Heart left ventricle (tissue), 16 donors: ENCODE measurements around the gene FBN1. TPM values are rescaled to one million over a fixed set of nuclear protein-coding genes. Genes with fewer than 3 reads are reported as not detected.

ENCODE experiments used
- ATAC-seq, 4 donors: fragments of 200-7000 bp; cut with Tn5 transposase; one replicate each; pipeline ENCODE4 v1.9.1; 2020 to 2022; ENCODE audit warnings: moderate library complexity in 4 of 4, mild to moderate bottlenecking in 3 of 4, moderate number of reproducible peaks in 1 of 4
- DNase-seq, 5 donors: peaks; one replicate each; pipeline ENCODE4 v3.0.0-alpha.2; 2020
- H3K27ac ChIP-seq, 12 donors: fragments of 200-600 bp; sonication (generic) in 4 of 12; one replicate each; pipeline versions ENCODE4 v1.5.0 to v1.8.0; 2016 to 2022; ENCODE audit warnings: mild to moderate bottlenecking in 2 of 12
- H3K27me3 ChIP-seq, 9 donors: fragments of 200-600 bp; sonication (generic) in 2 of 9; one replicate each; pipeline versions ENCODE4 v1.5.1 to v1.8.0; 2016 to 2022; ENCODE audit warnings: mild to moderate bottlenecking in 3 of 9
- H3K36me3 ChIP-seq, 9 donors: fragments of 200-600 bp; sonication (generic) in 2 of 9; one replicate each; pipeline versions ENCODE4 v1.5.0 to v1.8.0; 2018 to 2022; ENCODE audit warnings: mild to moderate bottlenecking in 2 of 9
- H3K4me1 ChIP-seq, 12 donors: fragments of 200-600 bp; sonication (generic) in 4 of 12; one replicate each; pipeline versions ENCODE4 v1.5.0 to v1.8.0; 2016 to 2022; ENCODE audit warnings: mild to moderate bottlenecking in 3 of 12
- H3K4me3 ChIP-seq, 12 donors: fragments of 200-600 bp; sonication (generic) in 4 of 12; one replicate each; pipeline versions ENCODE4 v1.5.0 to v1.8.0; 2017 to 2022; ENCODE audit warnings: mild to moderate bottlenecking in 9 of 12, moderate library complexity in 4 of 12
- H3K9me3 ChIP-seq, 12 donors: fragments of 200-600 bp; sonication (generic) in 4 of 12; one replicate each; pipeline versions ENCODE4 v1.5.0 to v1.8.0; 2016 to 2022; ENCODE audit warnings: mild to moderate bottlenecking in 1 of 12
- POLR2A ChIP-seq, 2 donors: fragments of 450-650 bp; IDR thresholded peaks; one replicate each; pipeline ENCODE4 v1.6.1; 2017; ENCODE audit warnings: antibody characterized with exemption in 2 of 2, mild to moderate bottlenecking in 2 of 2, moderate library complexity in 2 of 2
- WGBS, 4 donors: extraction: QIAGEN DNeasy Blood & Tissue Kit in 2 of 4; methylation state at CpG; one replicate each; pipeline versions ENCODE4 v1.1.5 to v1.1.7; 2013 to 2018; 5-methylcytosine and 5-hydroxymethylcytosine counted together
- intact Hi-C, 10 donors: fragments of 100-400 bp; cut with DNase I; formaldehyde crosslinking; loops; one replicate each; pipeline versions ENCODE4 v1.11.1 to v1.14.2; 2022
- polyA plus RNA-seq, 2 donors: library from polyadenylated mRNA; stranded (reverse); fragments of 200-250 nt; gene quantifications; one replicate each; pipeline ENCODE4 v1.2.3, GENCODE V29; 2013
- total RNA-seq, 9 donors: library from RNA; depleted of rRNA in 2 of 9; stranded (reverse); fragments of >200 nt in 2 of 9; fragmentation: NEBNext Ultra II Directional in 3 of 9; extraction: Animal tissue kit (Norgen Biotek cat#: 25700) in 3 of 9; gene quantifications; one replicate each; pipeline versions ENCODE4 v1.1.0 to v1.2.4, GENCODE V29; 2016 to 2023
- TF ChIP-seq, protein P1 (sequence below), 12 donors: fragments of 200-600 bp; sonication (generic) in 4 of 12; IDR thresholded peaks; one replicate each; pipeline versions ENCODE4 v1.5.0 to v1.8.0; 2018 to 2022; ENCODE audit warnings: antibody characterized with exemption in 12 of 12, mild to moderate bottlenecking in 5 of 12
- donor health status: ischemic (EF 13 %, LVEDD 7.1; RV severe dilation, severe dysfunction).
- donor health status: healthy with polysubstance abuse.
- donor health status: DM: no; HTN: yes; CAD: no.
- donor health status: DM: no; HTN: no; CAD: no.
- donor health status: ischemic (EF 25% LVEDD 6.9; RV normal size, moderate dysfunction).
- donor health status: ischemic (EF 25% LVEDD 5.7; RV mildly dilated, moderate dysfunction).
- donor health status: healthy.
- donor health status: DM: yes; HTN: yes; CAD: no.
- donor health status: ischemic (EF 35%, LVEDD 5.7; RV mildly dilated, moderate dysfunction).
- donor health status: nonischemic (EF 11% LVEDD 7.7; RV severe dilation, severe dysfunction).
- donor health status: DM: yes; HTN: yes; CAD: no.
- donor health status: PGD.
- donor health status: ischemic (EF 29% LVEDD 5.4; RV normal size, mild dysfunction).
- donor health status: nonischemic (EF 23%, LVEDD 6.1; RV moderate dilation, normal function).

Gene FBN1
- total and polyA plus RNA-seq, 11 donors, result 5.7 to 115 (median 31.4) TPM

DNA sequence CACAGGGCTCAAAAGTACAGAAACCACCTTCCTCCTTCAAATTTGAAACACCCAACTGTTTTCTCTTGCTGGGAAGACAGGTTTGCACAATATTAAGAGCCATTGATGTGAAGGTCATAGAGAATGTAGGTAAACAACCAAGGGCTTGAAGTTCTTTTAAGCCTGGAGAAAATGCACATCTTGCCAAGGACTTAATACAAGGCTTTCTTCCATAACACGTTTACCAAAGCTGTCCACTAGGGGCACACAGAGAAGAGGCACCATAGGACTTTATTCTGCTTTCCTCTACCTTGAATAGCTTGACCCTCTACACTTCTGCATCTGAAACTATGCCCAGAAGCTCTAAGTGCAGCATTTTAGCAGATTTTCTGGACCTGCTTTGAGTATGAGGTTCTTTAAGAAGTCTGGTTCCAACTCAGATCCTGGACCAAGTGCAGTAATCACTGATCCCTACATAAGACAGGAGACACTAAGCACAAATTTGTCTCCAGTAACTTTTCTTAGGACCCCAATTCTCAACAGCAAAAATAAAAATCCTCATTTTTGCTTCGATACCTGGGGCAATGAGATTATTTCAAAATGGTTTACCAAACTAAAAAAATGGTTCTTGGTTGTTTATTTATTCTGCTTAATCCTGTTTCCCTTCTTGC lies 138.0 kb downstream of the FBN1 start:
- H3K27ac ChIP-seq, result no peak overlapping the region
- peak in 2 of 4 donors; percentile 39 to 55 for ATAC-seq
- peaks cover 0 to 2% (median 0%) of the 10 kb centered on the region in 12 donors for H3K9me3 ChIP-seq
- no peak for TF ChIP-seq POLR2A (IDR thresholded peaks at IDR 0.05)
- TF ChIP-seq, protein P1, sequence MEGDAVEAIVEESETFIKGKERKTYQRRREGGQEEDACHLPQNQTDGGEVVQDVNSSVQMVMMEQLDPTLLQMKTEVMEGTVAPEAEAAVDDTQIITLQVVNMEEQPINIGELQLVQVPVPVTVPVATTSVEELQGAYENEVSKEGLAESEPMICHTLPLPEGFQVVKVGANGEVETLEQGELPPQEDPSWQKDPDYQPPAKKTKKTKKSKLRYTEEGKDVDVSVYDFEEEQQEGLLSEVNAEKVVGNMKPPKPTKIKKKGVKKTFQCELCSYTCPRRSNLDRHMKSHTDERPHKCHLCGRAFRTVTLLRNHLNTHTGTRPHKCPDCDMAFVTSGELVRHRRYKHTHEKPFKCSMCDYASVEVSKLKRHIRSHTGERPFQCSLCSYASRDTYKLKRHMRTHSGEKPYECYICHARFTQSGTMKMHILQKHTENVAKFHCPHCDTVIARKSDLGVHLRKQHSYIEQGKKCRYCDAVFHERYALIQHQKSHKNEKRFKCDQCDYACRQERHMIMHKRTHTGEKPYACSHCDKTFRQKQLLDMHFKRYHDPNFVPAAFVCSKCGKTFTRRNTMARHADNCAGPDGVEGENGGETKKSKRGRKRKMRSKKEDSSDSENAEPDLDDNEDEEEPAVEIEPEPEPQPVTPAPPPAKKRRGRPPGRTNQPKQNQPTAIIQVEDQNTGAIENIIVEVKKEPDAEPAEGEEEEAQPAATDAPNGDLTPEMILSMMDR (IDR thresholded peaks at IDR 0.05), result peak; percentile 38 to 63 (median 50)
- H3K36me3 ChIP-seq, result peaks cover 0 to 96% (median 41%) of the 10 kb centered on the region in 9 donors
- peaks cover 0 to 16% (median 0%) of the 10 kb centered on the region in 12 donors for H3K4me1 ChIP-seq
- H3K4me3 ChIP-seq, result no peak overlapping the region
- intact Hi-C loops, result loop anchor here in 8 of 10 donors (5.0 to 10.0 kb wide), 4 partner anchors 130 to 140 kb away; partner anchors contain the start of gene FBN1 (in 6 of the 8)
- 21 to 49% (median 48%) methylated on average over 2 of the region's 2 CpGs for WGBS, 4 donors
- H3K27me3 ChIP-seq, result no peaks in the 10 kb centered on the region
- no peak for DNase-seq

DNA sequence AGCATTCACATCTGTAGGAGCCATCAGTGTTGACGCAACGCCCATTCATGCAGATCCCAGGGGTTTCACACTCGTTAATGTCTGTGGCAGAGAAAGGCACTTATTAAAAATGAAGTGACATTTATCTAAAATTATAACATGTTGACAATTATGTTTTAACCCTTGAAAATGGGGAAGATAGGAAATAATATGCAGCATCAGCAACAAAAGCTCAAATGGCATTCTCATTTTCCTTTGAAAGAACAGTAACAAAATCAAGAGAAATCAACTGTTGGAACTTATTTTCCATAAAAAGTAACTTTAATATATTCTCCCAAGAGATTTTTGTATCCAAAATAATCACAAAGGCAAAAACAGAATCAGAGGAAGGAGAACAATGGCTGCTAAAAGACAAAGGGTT lies 140.4 kb downstream of the FBN1 start:
- Histone ChIP-seq H3K4me3 (no peak overlapping the region), H3K4me1 (peaks cover 0 to 10% (median 0%) of the 10 kb centered on the region in 12 donors), H3K27me3 (no peaks in the 10 kb centered on the region), H3K36me3 (peaks cover 0 to 96% (median 50%) of the 10 kb centered on the region in 9 donors), H3K9me3 (no peaks in the 10 kb centered on the region), H3K27ac (peak overlapping the region in 1 of 12 donors; percentile 26)
- DNase-seq, result peak in 1 of 5 donors; percentile 19
- 38 to 68% (median 61%) methylated on average over 3 of the region's 3 CpGs for WGBS, 4 donors
- intact Hi-C loops, result loop anchor here in 8 of 10 donors (5.0 to 10.0 kb wide), 4 partner anchors 132 to 142 kb away; partner anchors contain the start of gene FBN1 (in 6 of the 8)
- ATAC-seq, result no peak
- TF ChIP-seq, protein P1 (IDR thresholded peaks at IDR 0.05), result no peak
- TF ChIP-seq POLR2A (IDR thresholded peaks at IDR 0.05), result no peak

DNA sequence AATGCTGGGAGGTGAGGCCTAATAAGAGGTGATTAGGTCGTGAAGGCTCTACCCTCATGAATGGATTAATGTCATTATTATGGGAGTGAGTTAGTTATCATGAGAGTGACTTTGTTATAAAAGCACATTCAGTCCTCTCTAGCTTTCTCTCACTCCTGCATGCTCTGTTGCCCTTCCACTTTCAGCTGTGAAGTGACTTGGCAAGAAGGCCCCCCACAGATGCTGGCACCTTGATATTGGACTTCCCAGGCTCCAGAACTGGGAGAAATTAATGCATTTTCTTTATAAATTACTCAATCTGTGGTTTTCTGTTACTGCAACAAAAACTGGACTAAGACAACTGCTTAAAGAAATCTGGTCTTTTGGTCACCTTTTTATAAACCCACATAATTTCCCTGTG lies 144.3 kb downstream of the FBN1 start:
- WGBS, 4 donors, result 91 to 95% (median 93%) methylated on average over 1 of the region's 1 CpG
- ATAC-seq, result no peak
- Histone ChIP-seq H3K4me1 (peaks cover 0 to 4% (median 0%) of the 10 kb centered on the region in 12 donors), H3K9me3 (no peaks in the 10 kb centered on the region), H3K27ac (no peak overlapping the region), H3K4me3 (no peak overlapping the region), H3K27me3 (no peaks in the 10 kb centered on the region), H3K36me3 (peaks cover 0 to 100% (median 71%) of the 10 kb centered on the region in 9 donors)
- TF ChIP-seq POLR2A (IDR thresholded peaks at IDR 0.05), result no peak
- TF ChIP-seq, protein P1 (IDR thresholded peaks at IDR 0.05), result no peak
- intact Hi-C loops, result loop anchor here in 5 of 10 donors (10.0 kb wide), 1 partner anchor 144 kb away; the partner anchor contains the start of gene FBN1 (in 5 of the 5)
- no peak for DNase-seq

DNA sequence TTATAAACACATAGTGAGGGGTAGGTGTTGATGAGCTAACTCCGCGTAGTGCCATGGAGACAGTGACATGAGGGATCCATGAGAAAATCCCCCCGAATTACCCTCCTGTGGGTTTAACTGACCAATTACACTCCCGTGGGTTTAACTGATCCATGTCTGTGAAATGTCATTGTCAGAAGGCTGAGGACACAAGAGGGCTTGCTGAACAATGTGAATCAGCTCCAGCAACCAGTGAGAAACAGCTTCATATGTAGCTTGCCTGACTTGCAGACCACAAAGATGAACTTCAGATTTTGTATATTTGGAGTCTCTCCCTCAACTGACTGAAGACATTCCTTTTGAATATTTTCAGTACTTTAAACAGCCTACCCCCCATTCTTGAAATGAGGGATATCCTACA lies 144.9 kb downstream of the FBN1 start:
- WGBS, 4 donors, result 74 to 87% (median 82%) methylated on average over 4 of the region's 4 CpGs
- TF ChIP-seq POLR2A (IDR thresholded peaks at IDR 0.05), result no peak
- TF ChIP-seq, protein P1 (IDR thresholded peaks at IDR 0.05), result no peak
- peaks cover 0 to 4% (median 0%) of the 10 kb centered on the region in 12 donors for H3K4me1 ChIP-seq
- no peaks in the 10 kb centered on the region for H3K27me3 ChIP-seq
- no peaks in the 10 kb centered on the region for H3K9me3 ChIP-seq
- no peak overlapping the region for H3K27ac ChIP-seq
- peaks cover 0 to 100% (median 67%) of the 10 kb centered on the region in 9 donors for H3K36me3 ChIP-seq
- ATAC-seq (no peak), DNase-seq (no peak)
- H3K4me3 ChIP-seq, result no peak overlapping the region
- intact Hi-C loops, result loop anchor here in 5 of 10 donors (10.0 kb wide), 1 partner anchor 144 kb away; the partner anchor contains the start of gene FBN1 (in 5 of the 5)
